ENCODE data around the gene STPG1. TPM values are rescaled to one million over a fixed set of nuclear protein-coding genes. Genes with fewer than 3 reads are reported as not detected.

Gene STPG1
- total RNA-seq, 1 donor from 2014 or later: 9.2 TPM

GRCh38 chr1:24424207-24424606 is 10.6 kb upstream of the STPG1 start:
- Histone ChIP-seq H3K4me3 (ENCODE audit: insufficient read depth, low read depth, low read length) (no peak overlapping the region), H3K27ac (ENCODE audit: low read depth, low read length) (no peak overlapping the region), H3K4me1 (ENCODE audit: insufficient read depth, low read length) (peaks cover 3% of the 10 kb centered on the region), H2AFZ (ENCODE audit: low read depth, low read length) (no peak overlapping the region), H3K9ac (ENCODE audit: low read length) (no peak overlapping the region), H3K27me3 (ENCODE audit: insufficient read depth, low read length) (no peaks in the 10 kb centered on the region), H3K36me3 (ENCODE audit: insufficient read depth, low read length) (peaks cover 6% of the 10 kb centered on the region), H3K79me2 (ENCODE audit: insufficient read depth, low read length) (no peaks in the 10 kb centered on the region), H3K9me3 (ENCODE audit: insufficient read depth, low read depth, low read length) (no peaks in the 10 kb centered on the region), H3K4me2 (ENCODE audit: low read length) (no peak overlapping the region), H4K20me1 (ENCODE audit: insufficient read depth, low read length) (no peaks in the 10 kb centered on the region)
- no peak for TF ChIP-seq EZH2 (IDR thresholded peaks at IDR 0.05; ENCODE audit: insufficient read depth, low read length)
- TF ChIP-seq CTCF (IDR thresholded peaks at IDR 0.05; ENCODE audit: insufficient read depth, low read depth, low read length): no peak
- no peaks in the 10 kb centered on the region for H3K27me3 Mint-ChIP-seq (ENCODE audit: low read depth, unreplicated experiment)
- FAIRE-seq (no peak), DNase-seq (ENCODE audit: low read depth) (no peak)
- H3K4me1 Mint-ChIP-seq (ENCODE audit: low read depth, unreplicated experiment): peaks cover 15% of the 10 kb centered on the region
- peaks cover 30% of the 10 kb centered on the region for H3K36me3 Mint-ChIP-seq (ENCODE audit: low read depth, unreplicated experiment)
- H3K4me3 Mint-ChIP-seq (ENCODE audit: unreplicated experiment): no peak overlapping the region
- no peaks in the 10 kb centered on the region for H3K9me3 Mint-ChIP-seq (ENCODE audit: unreplicated experiment)
- H3K27ac Mint-ChIP-seq (ENCODE audit: unreplicated experiment): no peak overlapping the region

- Histone ChIP-seq H3K4me3 (ENCODE audit: insufficient read depth, low read depth, low read length) (no peak overlapping the region), H3K27ac (ENCODE audit: low read depth, low read length) (no peak overlapping the region), H3K79me2 (ENCODE audit: insufficient read depth, low read length) (no peaks in the 10 kb centered on the region), H2AFZ (ENCODE audit: low read depth, low read length) (no peak overlapping the region), H3K27me3 (ENCODE audit: insufficient read depth, low read length) (no peaks in the 10 kb centered on the region), H3K9ac (ENCODE audit: low read length) (no peak overlapping the region), H3K36me3 (ENCODE audit: insufficient read depth, low read length) (peaks cover 6% of the 10 kb centered on the region), H3K4me2 (ENCODE audit: low read length) (no peak overlapping the region), H3K4me1 (ENCODE audit: insufficient read depth, low read length) (peaks cover 27% of the 10 kb centered on the region), H4K20me1 (ENCODE audit: insufficient read depth, low read length) (no peaks in the 10 kb centered on the region), H3K9me3 (ENCODE audit: insufficient read depth, low read depth, low read length) (no peaks in the 10 kb centered on the region)
- no peaks in the 10 kb centered on the region for H3K27me3 Mint-ChIP-seq (ENCODE audit: low read depth, unreplicated experiment)
- H3K4me3 Mint-ChIP-seq (ENCODE audit: unreplicated experiment): no peak overlapping the region
- peaks cover 39% of the 10 kb centered on the region for H3K4me1 Mint-ChIP-seq (ENCODE audit: low read depth, unreplicated experiment)
- no peak overlapping the region for H3K27ac Mint-ChIP-seq (ENCODE audit: unreplicated experiment)
- H3K9me3 Mint-ChIP-seq (ENCODE audit: unreplicated experiment): no peaks in the 10 kb centered on the region
- FAIRE-seq (no peak), DNase-seq (ENCODE audit: low read depth) (no peak)
- TF ChIP-seq EZH2 (IDR thresholded peaks at IDR 0.05; ENCODE audit: insufficient read depth, low read length) (no peak), CTCF (IDR thresholded peaks at IDR 0.05; ENCODE audit: insufficient read depth, low read depth, low read length) (no peak)
- H3K36me3 Mint-ChIP-seq (ENCODE audit: low read depth, unreplicated experiment): peaks cover 27% of the 10 kb centered on the region
Observed at GRCh38 chr1:24421502-24421901, 7.9 kb upstream of the STPG1 start.

GRCh38 chr1:24420547-24420946 is 7.0 kb upstream of the STPG1 start:
- Mint-ChIP-seq H3K4me3 (ENCODE audit: unreplicated experiment) (no peak overlapping the region), H3K9me3 (ENCODE audit: unreplicated experiment) (no peaks in the 10 kb centered on the region), H3K4me1 (ENCODE audit: low read depth, unreplicated experiment) (peaks cover 43% of the 10 kb centered on the region), H3K36me3 (ENCODE audit: low read depth, unreplicated experiment) (peaks cover 25% of the 10 kb centered on the region), H3K27ac (ENCODE audit: unreplicated experiment) (no peak overlapping the region), H3K27me3 (ENCODE audit: low read depth, unreplicated experiment) (no peaks in the 10 kb centered on the region)
- H3K4me1 ChIP-seq (ENCODE audit: insufficient read depth, low read length): peaks cover 34% of the 10 kb centered on the region
- H3K79me2 ChIP-seq (ENCODE audit: insufficient read depth, low read length): peaks cover 5% of the 10 kb centered on the region
- no peak overlapping the region for H3K4me2 ChIP-seq (ENCODE audit: low read length)
- TF ChIP-seq CTCF (IDR thresholded peaks at IDR 0.05; ENCODE audit: insufficient read depth, low read depth, low read length) (no peak), EZH2 (IDR thresholded peaks at IDR 0.05; ENCODE audit: insufficient read depth, low read length) (no peak)
- FAIRE-seq: no peak
- H3K27ac ChIP-seq (ENCODE audit: low read depth, low read length): no peak overlapping the region
- no peaks in the 10 kb centered on the region for H4K20me1 ChIP-seq (ENCODE audit: insufficient read depth, low read length)
- DNase-seq (ENCODE audit: low read depth): no peak
- no peak overlapping the region for H3K4me3 ChIP-seq (ENCODE audit: insufficient read depth, low read depth, low read length)
- H3K36me3 ChIP-seq (ENCODE audit: insufficient read depth, low read length): peaks cover 6% of the 10 kb centered on the region
- no peak overlapping the region for H2AFZ ChIP-seq (ENCODE audit: low read depth, low read length)
- H3K9me3 ChIP-seq (ENCODE audit: insufficient read depth, low read depth, low read length): no peaks in the 10 kb centered on the region
- H3K27me3 ChIP-seq (ENCODE audit: insufficient read depth, low read length): no peaks in the 10 kb centered on the region
- H3K9ac ChIP-seq (ENCODE audit: low read length): no peak overlapping the region

Data from astrocyte (in vitro differentiated cells and primary cell).